HG02938 (cell line): ENCODE results near the gene HERC3.

Experiments
- ATAC-seq: cut with Tn5 transposase; IDR thresholded peaks from one replicate; pipeline ENCODE4 v1.9.1; 2021; ENCODE audit warnings: mild to moderate bottlenecking, moderate library complexity; ENCODE audit not compliant: unreplicated experiment

Gene HERC3

DNA sequence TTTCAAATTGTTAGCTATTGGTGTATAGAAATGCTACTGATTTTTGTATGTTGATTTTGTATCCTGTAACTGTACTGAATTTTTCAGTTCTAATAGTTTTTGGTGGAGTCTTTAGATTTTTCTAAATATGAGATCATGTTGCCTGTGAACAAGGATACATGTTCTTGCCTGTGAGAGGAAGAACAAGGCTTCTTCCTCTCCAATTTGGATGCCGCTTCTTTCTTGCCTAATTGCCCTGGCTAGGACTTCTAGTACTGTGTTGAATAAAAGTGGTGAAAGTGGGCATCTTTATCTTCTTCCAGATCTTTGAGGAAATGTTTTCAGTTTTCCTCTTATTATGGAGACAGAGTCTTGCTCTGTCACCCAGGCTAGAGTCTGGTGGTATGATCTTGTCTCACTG is 121.5 kb downstream of the HERC3 start:
- no peak for ATAC-seq

- ATAC-seq, result no peak
These were observed 125.8 kb downstream of the HERC3 start for GRCh38 chr4:88718098-88718497.

- no peak for ATAC-seq
These were observed 127.1 kb downstream of the HERC3 start for GRCh38 chr4:88719381-88719780.

DNA sequence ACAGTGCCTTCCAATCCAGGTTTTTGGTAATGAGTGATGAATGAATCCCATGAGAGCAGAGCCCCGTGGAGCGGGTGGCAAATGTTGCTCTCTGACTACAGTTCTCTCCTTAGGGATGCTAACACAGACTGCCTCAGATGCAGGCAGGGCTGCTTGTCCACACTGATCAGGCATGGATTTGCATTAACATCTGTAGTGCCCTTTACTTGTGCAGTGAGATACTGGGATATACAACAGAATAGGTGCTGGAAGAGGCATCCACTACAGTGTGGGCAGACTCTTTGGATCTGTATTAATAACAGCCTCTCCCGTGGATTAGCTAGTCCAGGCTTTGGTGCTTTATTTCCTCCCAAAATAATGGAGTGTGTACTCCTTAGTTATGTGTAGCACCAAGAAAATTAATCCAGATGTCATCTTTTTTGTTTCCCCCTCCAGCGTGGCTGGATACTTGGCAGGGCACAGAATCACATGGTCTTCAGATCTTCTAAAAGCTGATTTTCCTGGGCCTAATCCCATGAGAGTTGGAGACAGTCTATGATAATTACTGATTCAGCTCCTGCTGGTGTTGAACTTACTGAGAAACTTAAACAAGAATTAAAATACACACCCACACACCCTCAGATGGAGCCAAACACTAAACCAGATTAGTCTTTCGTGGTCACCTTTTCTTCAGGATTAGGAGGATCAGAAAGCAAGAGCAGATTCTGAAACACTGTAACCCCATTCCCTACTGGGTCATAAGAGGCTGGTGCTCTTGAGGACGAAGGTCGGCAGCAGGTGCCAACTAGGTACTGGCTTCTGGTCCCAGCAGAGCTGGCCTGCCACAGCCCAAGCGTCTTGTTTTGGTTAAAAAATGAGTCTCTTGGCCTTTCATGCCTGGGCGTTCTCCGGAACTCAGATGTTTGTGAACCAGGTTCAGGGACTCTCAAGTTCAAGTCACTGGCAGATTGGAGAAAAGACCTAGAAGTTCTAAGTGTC is 128.5 kb downstream of the HERC3 start:
- ATAC-seq, result no peak

DNA sequence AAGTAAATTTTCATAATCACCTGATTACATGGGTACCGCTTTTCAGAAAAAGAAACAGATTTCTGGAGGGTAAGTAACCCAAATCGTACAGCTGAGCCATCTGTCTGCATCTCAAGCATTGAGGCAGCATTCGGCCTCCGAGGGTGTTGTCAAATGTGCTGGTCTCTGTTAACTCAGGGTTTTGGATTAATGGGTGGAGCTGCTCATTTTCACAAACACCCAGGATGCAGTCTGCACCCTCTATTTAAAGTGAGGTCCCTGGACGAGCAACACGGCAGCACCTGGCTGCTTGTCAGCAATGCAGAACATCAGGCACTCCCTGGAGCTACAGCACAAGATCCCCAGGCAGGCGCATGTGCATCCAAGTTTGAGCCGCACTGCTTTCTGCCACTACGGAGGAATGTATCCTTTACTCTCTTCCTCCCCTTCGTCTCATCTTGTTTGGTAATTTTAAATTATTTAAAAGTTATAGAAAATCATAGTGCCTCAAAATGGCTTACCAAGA is 130.0 kb downstream of the HERC3 start:
- no peak for ATAC-seq

- no peak for ATAC-seq
These were observed 130.5 kb downstream of the HERC3 start for GRCh38 chr4:88722828-88723227.

- ATAC-seq, result no peak
These were observed 132.1 kb downstream of the HERC3 start for GRCh38 chr4:88724406-88724805.

DNA sequence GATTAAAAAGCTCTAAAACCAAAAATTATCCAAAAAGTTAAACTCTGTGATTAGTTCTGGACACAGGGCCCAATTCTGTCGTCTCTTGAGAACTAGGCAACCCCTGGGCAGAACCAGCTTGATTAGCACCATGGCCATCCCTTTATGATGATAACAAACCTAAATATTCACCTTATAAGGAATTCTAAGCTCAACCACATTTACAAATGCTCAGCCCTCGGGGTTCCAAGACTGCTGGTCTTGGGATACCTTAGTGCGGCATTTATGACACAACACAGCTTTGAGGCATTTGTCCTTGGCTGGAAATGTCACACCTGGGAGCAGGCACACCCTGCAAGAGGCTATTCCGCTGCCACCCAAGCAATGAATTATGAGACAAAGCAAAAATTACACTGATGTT is 132.9 kb downstream of the HERC3 start:
- ATAC-seq, result no peak

DNA sequence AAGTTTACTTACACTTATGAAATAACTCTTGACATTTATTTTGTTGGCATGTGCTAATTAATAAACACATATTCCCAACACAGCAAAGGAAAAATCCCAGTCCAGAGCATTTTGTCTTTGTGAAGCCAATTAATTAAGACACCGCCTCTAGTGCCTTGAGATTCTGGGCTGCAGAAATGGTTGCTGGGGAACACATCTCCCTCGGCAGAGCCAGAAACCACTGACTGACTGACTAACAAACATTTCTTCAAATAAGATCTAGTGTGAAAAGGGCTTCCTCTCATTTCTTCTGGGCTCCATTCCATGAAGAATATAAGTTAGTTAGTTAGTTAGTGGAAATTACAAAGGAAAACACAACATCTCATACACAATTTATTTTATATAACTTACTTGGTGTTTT is 133.7 kb downstream of the HERC3 start:
- ATAC-seq, result no peak

DNA sequence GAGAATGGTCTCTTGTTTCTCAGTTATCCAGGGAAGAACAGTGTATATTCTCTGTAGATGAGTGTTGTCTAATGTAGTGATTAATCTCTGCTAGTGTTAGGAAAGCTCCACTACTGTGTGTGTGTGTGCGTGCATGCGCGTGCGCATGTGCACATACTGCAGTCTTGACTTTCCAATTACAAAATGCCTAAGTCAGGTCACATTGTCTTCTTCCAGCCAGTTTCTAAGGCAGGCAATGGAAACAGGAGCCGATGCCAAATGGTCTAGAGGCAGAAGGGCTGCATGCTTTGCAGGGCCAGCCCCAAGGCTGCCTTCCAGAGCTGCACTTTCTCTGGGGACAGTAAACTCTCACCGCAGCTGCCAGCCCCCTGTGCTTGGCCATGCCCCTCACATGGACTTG is 135.9 kb downstream of the HERC3 start:
- no peak for ATAC-seq

- ATAC-seq, result no peak
These were observed 137.0 kb downstream of the HERC3 start for GRCh38 chr4:88729146-88729760.

DNA sequence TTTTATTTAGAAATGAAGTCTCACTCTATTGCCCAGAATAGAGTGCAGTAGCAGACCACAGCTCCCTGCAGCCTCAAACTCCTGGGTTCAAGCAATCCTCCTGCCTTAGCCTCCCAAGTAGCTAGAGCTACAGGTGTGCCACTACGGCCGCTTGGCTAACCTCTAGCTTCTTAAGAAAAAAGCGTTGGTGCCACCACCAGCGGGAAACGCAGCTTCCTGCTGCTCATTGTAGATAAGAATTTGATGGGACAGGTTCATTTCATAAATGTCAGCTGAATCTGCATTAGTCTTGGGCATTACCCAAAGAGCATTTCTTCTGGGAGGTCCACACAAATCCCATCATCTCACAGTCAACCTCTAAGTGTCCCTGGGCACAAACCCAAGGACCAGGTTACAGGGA is 138.5 kb downstream of the HERC3 start:
- no peak for ATAC-seq

DNA sequence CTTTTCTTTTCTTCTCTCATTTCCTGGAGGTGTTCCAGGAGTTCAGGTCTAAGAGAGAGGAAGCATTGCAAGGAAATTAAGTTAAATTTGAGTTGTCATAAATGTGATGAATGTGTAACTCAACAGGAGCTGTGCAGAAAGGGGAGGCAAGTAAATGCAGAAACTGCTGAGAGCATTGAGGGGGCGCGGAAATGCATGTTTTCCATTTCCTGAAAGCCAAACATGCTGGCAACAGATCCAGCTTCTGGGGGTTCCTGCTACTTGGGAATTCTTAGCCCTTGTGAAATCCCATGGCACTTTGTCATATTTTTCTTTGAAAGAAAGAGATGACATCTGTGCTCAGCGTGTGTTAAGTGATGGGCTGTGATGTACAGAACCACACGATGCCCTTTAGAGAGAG is 139.1 kb downstream of the HERC3 start:
- no peak for ATAC-seq

- ATAC-seq, result no peak
These were observed 140.6 kb downstream of the HERC3 start for GRCh38 chr4:88732714-88733368.

- no peak for ATAC-seq
These were observed 142.2 kb downstream of the HERC3 start for GRCh38 chr4:88734403-88734949.

- no peak for ATAC-seq
These were observed 143.3 kb downstream of the HERC3 start for GRCh38 chr4:88735564-88735963.

GRCh38 chr4:88736264-88736663 is 144.0 kb downstream of the HERC3 start:
- peak; percentile 61 for ATAC-seq

- peak; percentile 66 for ATAC-seq
These were observed 145.1 kb downstream of the HERC3 start for GRCh38 chr4:88737307-88737941.

DNA sequence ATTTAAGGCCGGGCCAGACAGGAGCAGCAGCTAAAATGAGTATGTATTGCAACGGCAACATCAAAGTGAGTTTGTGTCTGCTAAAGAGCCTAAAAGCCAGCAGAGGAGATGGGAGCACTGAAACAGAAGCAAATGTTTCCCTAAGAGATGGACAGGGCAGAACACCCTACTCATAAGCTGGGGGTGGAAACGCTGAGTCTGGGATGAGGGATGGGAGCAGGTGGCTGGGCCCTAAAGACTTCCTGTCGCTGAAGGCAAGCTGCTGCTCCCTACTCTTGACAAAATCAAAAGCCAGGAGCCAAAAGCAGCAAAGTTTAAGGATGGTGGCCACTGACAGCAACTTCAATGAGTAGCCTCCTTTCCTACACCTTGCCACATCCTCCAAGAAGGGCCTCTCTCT is 145.9 kb downstream of the HERC3 start:
- ATAC-seq, result no peak

GRCh38 chr4:88742561-88742960 is 150.3 kb downstream of the HERC3 start:
- no peak for ATAC-seq

DNA sequence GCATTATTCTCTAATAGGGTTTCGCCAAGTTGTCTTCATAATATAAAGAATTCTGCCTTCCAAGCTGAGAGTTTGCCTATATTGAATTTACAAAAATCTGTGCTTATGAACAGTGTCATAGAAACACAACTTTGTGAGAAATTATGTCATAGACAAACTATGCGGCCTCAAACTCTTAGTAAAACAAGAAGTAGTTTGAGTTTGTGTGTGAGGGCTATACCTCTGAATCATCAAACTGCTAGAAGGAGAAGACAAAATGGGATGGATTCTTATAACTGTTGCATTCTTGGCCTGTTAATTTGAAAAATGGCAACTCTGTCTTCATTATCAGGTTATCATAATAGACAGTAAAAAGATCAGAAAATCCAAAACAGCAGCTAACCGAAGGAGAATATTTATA is 151.4 kb downstream of the HERC3 start:
- no peak for ATAC-seq
